HEK293 (cell line): ENCODE results near the gene TP53BP1.
"Not testable (repeated sequence)": the region's sequence is repeated elsewhere in the genome, so short reads cannot be mapped to it uniquely, and the experiment has no call there.

ENCODE experiments used
- CTCF ChIP-seq: fragments of 450-650 bp; formaldehyde crosslinking; IDR thresholded peaks from 2 replicates; pipeline ENCODE4 v1.5.1; 2016; ENCODE audit warnings: missing biosample characterization, missing genetic modification characterization
- GLIS1 ChIP-seq: fragments of 450-650 bp; formaldehyde crosslinking; IDR thresholded peaks from 2 replicates; pipeline ENCODE4 v1.5.1; 2016; ENCODE audit warnings: missing biosample characterization, missing genetic modification characterization
- PATZ1 ChIP-seq: fragments of 450-650 bp; formaldehyde crosslinking; IDR thresholded peaks from 2 replicates; pipeline ENCODE4 v1.5.1; 2016; ENCODE audit warnings: missing biosample characterization, missing genetic modification characterization
- SETDB1 ChIP-seq: IDR thresholded peaks from one replicate; pipeline ENCODE4 v1.6.1; 2017; ENCODE audit warnings: mild to moderate bottlenecking, low read length, moderate library complexity, mixed read lengths; ENCODE audit not compliant: insufficient read length
- TCF7L2 ChIP-seq: IDR thresholded peaks from 2 replicates; pipeline ENCODE4 v1.6.1; 2011; ENCODE audit warnings: low read depth, mild to moderate bottlenecking, inconsistent platforms, low read length, moderate library complexity, borderline replicate concordance
- ZNF16 ChIP-seq: fragments of 450-650 bp; formaldehyde crosslinking; IDR thresholded peaks from 2 replicates; pipeline ENCODE4 v1.5.1; 2016; ENCODE audit warnings: low read depth, missing biosample characterization, missing genetic modification characterization
- ZNF274 ChIP-seq, 2 experiments: fragments of 200-500 bp in 1 of 2; fragments of 450-650 bp in 1 of 2; sonication (Bioruptor generic) in 1 of 2; formaldehyde crosslinking in 1 of 2; IDR thresholded peaks; 2 replicates each; pipeline versions ENCODE4 v1.5.1 to v1.6.1; 2014 to 2016; ENCODE audit warnings: borderline replicate concordance in 1 of 2, inconsistent platforms in 1 of 2, low read length in 1 of 2, missing biosample characterization in 1 of 2, missing genetic modification characterization in 1 of 2
- ZNF366 ChIP-seq: fragments of 450-650 bp; formaldehyde crosslinking; conservative IDR thresholded peaks from 2 replicates; pipeline ENCODE4 v1.5.1; 2016; ENCODE audit warnings: missing biosample characterization, missing genetic modification characterization
- ZNF624 ChIP-seq: fragments of 450-650 bp; formaldehyde crosslinking; IDR thresholded peaks from 2 replicates; pipeline ENCODE4 v1.5.1; 2017; ENCODE audit warnings: missing biosample characterization, missing genetic modification characterization
- ZNF639 ChIP-seq: fragments of 450-650 bp; formaldehyde crosslinking; IDR thresholded peaks from 2 replicates; pipeline ENCODE4 v1.5.1; 2016; ENCODE audit warnings: missing biosample characterization, missing genetic modification characterization
- ZNF692 ChIP-seq: fragments of 450-650 bp; formaldehyde crosslinking; IDR thresholded peaks from 2 replicates; pipeline ENCODE4 v1.5.1; 2016; ENCODE audit warnings: missing biosample characterization, missing genetic modification characterization

GRCh38 chr15:43532826-43533225, 39.9 kb upstream of the TP53BP1 start:
- not testable (repeated sequence) for TF ChIP-seq SETDB1; ZNF274 (IDR thresholded peaks at IDR 0.05; ENCODE audit: low read length); ZNF274 (tag by site-specific recombination; IDR thresholded peaks at IDR 0.05; ENCODE audit: borderline replicate concordance); GLIS1 (tag by site-specific recombination); CTCF; TCF7L2; ZNF639 (tag by site-specific recombination); ZNF692 (tag by site-specific recombination); PATZ1 (tag by site-specific recombination); ZNF366 (tag by site-specific recombination); ZNF16 (tag by site-specific recombination); ZNF624 (tag by site-specific recombination)
